ENCODE data around the gene SLC9A1. TPM values are rescaled to one million over a fixed set of nuclear protein-coding genes. Genes with fewer than 3 reads are reported as not detected.

SLC9A1 gene
- total and polyA plus RNA-seq, 10 of the 15 experiments (the other 5 are each of a cell fraction or from before 2014, with no cell fraction given) = 0.87 to 21.4 (median 4.3) TPM

DNA sequence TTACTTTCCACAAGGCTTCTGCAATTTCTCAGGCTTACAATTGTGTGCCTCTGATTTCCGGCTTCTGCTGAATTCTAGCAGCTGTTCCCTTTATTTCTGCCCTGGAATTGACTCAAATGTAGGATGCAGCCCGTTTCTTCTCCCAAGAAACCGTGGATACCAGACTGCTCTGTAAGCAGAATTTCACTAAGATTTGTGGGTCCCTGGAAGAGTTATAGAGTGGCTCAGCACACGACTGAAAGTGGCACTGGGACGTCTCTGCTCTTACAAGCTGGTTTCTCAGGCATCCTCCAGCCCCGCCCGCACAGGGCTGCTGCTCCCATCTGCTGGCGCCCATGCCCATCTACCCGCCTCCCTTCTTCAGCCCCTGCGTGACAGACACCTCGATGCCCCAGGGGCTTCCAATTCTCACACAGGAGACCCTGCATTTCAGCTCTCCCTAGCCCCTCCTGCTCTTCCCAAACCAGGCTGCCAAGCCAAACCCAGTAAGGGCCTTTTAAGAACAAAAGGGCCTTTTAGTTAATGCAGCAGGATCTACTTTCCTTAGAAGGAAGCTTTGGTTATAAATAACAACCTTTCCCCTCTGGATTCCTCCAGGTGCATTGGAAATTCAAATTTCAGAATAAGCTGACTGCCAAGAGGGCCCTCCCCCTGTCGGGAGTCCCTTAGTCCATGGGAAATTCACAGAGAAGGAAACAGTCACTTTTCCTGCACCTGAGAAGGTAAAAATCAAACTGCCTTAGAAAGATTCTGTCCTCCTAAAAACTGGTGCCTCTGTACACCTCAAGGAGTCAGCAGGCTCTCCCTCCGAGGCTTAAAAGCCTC lies 96.9 kb downstream of the SLC9A1 start:
- no peak overlapping the region for H3K4me2 ChIP-seq (ENCODE audit: control insufficient read depth, insufficient read depth)
- FAIRE-seq (no peak), ATAC-seq (no peak), DNase-seq (ENCODE audit: low read depth, low spot score) (no peak)
- BruUV-seq (replicated peaks) = no TSS peak
- TF ChIP-seq, protein P1, sequence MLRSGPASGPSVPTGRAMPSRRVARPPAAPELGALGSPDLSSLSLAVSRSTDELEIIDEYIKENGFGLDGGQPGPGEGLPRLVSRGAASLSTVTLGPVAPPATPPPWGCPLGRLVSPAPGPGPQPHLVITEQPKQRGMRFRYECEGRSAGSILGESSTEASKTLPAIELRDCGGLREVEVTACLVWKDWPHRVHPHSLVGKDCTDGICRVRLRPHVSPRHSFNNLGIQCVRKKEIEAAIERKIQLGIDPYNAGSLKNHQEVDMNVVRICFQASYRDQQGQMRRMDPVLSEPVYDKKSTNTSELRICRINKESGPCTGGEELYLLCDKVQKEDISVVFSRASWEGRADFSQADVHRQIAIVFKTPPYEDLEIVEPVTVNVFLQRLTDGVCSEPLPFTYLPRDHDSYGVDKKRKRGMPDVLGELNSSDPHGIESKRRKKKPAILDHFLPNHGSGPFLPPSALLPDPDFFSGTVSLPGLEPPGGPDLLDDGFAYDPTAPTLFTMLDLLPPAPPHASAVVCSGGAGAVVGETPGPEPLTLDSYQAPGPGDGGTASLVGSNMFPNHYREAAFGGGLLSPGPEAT (IDR thresholded peaks at IDR 0.05; ENCODE audit: low read depth) = no peak
- TF ChIP-seq GATAD2B (conservative IDR thresholded peaks at IDR 0.05; ENCODE audit: low read depth) (no peak), SP1 (IDR thresholded peaks at IDR 0.05; ENCODE audit: low read depth, low read length) (no peak), ETV6 (conservative IDR thresholded peaks at IDR 0.05 in 1 of 2, IDR thresholded peaks at IDR 0.05 in 1 of 2; ENCODE audit: borderline replicate concordance in 1 of 2, low read depth in 1 of 2) (no peak), TARDBP (IDR thresholded peaks at IDR 0.05; ENCODE audit: borderline replicate concordance) (no peak), ZNF24 (IDR thresholded peaks at IDR 0.05) (no peak), NFYB (IDR thresholded peaks at IDR 0.05; ENCODE audit: insufficient read depth, low read depth, low read length) (no peak), ATF7 (IDR thresholded peaks at IDR 0.05; ENCODE audit: low read depth) (no peak), FOXK2 (IDR thresholded peaks at IDR 0.05) (no peak), MYC (IDR thresholded peaks at IDR 0.05; ENCODE audit: insufficient read depth, insufficient read length, insufficient replicate concordance, low read length, severe bottlenecking) (no peak)
- TF ChIP-seq, protein P2, sequence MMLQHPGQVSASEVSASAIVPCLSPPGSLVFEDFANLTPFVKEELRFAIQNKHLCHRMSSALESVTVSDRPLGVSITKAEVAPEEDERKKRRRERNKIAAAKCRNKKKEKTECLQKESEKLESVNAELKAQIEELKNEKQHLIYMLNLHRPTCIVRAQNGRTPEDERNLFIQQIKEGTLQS (IDR thresholded peaks at IDR 0.05; ENCODE audit: borderline replicate concordance, extremely low read depth, low read depth, low read length) = no peak
- TF ChIP-seq, protein P3, sequence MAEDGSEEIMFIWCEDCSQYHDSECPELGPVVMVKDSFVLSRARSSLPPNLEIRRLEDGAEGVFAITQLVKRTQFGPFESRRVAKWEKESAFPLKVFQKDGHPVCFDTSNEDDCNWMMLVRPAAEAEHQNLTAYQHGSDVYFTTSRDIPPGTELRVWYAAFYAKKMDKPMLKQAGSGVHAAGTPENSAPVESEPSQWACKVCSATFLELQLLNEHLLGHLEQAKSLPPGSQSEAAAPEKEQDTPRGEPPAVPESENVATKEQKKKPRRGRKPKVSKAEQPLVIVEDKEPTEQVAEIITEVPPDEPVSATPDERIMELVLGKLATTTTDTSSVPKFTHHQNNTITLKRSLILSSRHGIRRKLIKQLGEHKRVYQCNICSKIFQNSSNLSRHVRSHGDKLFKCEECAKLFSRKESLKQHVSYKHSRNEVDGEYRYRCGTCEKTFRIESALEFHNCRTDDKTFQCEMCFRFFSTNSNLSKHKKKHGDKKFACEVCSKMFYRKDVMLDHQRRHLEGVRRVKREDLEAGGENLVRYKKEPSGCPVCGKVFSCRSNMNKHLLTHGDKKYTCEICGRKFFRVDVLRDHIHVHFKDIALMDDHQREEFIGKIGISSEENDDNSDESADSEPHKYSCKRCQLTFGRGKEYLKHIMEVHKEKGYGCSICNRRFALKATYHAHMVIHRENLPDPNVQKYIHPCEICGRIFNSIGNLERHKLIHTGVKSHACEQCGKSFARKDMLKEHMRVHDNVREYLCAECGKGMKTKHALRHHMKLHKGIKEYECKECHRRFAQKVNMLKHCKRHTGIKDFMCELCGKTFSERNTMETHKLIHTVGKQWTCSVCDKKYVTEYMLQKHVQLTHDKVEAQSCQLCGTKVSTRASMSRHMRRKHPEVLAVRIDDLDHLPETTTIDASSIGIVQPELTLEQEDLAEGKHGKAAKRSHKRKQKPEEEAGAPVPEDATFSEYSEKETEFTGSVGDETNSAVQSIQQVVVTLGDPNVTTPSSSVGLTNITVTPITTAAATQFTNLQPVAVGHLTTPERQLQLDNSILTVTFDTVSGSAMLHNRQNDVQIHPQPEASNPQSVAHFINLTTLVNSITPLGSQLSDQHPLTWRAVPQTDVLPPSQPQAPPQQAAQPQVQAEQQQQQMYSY (CRISPR knock-in tag; IDR thresholded peaks at IDR 0.05) = no peak
- TF ChIP-seq, protein P4, sequence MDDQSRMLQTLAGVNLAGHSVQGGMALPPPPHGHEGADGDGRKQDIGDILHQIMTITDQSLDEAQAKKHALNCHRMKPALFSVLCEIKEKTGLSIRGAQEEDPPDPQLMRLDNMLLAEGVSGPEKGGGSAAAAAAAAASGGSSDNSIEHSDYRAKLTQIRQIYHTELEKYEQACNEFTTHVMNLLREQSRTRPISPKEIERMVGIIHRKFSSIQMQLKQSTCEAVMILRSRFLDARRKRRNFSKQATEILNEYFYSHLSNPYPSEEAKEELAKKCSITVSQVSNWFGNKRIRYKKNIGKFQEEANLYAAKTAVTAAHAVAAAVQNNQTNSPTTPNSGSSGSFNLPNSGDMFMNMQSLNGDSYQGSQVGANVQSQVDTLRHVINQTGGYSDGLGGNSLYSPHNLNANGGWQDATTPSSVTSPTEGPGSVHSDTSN (IDR thresholded peaks at IDR 0.05; ENCODE audit: insufficient replicate concordance, low read depth, low read length) = no peak
- no peaks in the 10 kb centered on the region for H3K36me3 ChIP-seq (ENCODE audit: control insufficient read depth in 2 of 2, insufficient read depth in 2 of 2, low read length in 1 of 2)
- in situ Hi-C loops (cut with MboI) (no loop called here), intact Hi-C loops (cut with micrococcal nuclease; ENCODE audit: unreplicated experiment) (no loop called here)
- ChIA-PET RAD21 (ENCODE audit: unreplicated experiment) (interaction anchor here (1.0 kb wide), 1 partner anchor 12 kb away, joined by 3 read pairs; no protein-coding TSS in a partner anchor), CTCF (interaction anchor here (1.0 to 3.1 kb wide), 5 partner anchors 9 to 338 kb away, joined by 3 to 16 read pairs (median 3); no protein-coding TSS in a partner anchor), SMC1A (ENCODE audit: uncharacterized antibody, unreplicated experiment) (interaction anchor here (0.6 kb wide), 1 partner anchor 61 kb away, joined by 3 read pairs; no protein-coding TSS in a partner anchor), POLR2A (interaction anchor here (0.6 kb wide), 1 partner anchor 478 kb away, joined by 5 read pairs; no protein-coding TSS in a partner anchor)
- no peaks in the 10 kb centered on the region for H3K79me2 ChIP-seq (ENCODE audit: control insufficient read depth, insufficient read depth, low read length)
- no peak overlapping the region for H3K27ac ChIP-seq (ENCODE audit: control insufficient read depth, insufficient read depth)
- no peak overlapping the region for H3K4me3 ChIP-seq
- H3K9ac ChIP-seq (ENCODE audit: control insufficient read depth, insufficient read depth, low read length) = no peak overlapping the region
- H4K20me1 ChIP-seq (ENCODE audit: control insufficient read depth, insufficient read depth) = no peaks in the 10 kb centered on the region
- 24% methylated on average over 13 of the region's 13 CpGs for WGBS (ENCODE audit: insufficient coverage, insufficient replicate concordance, low lambda C conversion rate, missing lambda C conversion rate)
- H2AFZ ChIP-seq (ENCODE audit: control insufficient read depth, low read depth, low read length) = no peak overlapping the region
- no peaks in the 10 kb centered on the region for H3K27me3 ChIP-seq (replicated peaks in 1 of 2; ENCODE audit: control insufficient read depth in 2 of 2, insufficient read depth in 2 of 2, low read length in 1 of 2)
- H3K4me1 ChIP-seq (ENCODE audit: control insufficient read depth, insufficient read depth, low read length) = no peaks in the 10 kb centered on the region
- H3K9me3 ChIP-seq (replicated peaks; ENCODE audit: control insufficient read depth, insufficient read depth, low read length) = no peaks in the 10 kb centered on the region

All from GM12878 (cell line).